ENCODE results near the gene CCSER2.

The CCSER2 gene

GRCh38 chr10:84340187-84340586 is 11.8 kb downstream of the CCSER2 start:
- no peaks in the 10 kb centered on the region for H3K9me3 ChIP-seq (ENCODE audit: severe bottlenecking)
- DNase-seq: no peak
- H3K36me3 ChIP-seq: no peaks in the 10 kb centered on the region; the same call in 1 of the 2 replicates
- no peaks in the 10 kb centered on the region for H3K27me3 ChIP-seq (ENCODE audit: insufficient read depth, low read depth, severe bottlenecking)
- no peak overlapping the region for H3K4me3 ChIP-seq (ENCODE audit: low read depth, low read length)
- H3K27ac ChIP-seq: no peak overlapping the region
- no peak for TF ChIP-seq CTCF (IDR thresholded peaks at IDR 0.05; ENCODE audit: low read depth, low read length)

GRCh38 chr10:84340632-84341537 is 12.5 kb downstream of the CCSER2 start:
- no peak for TF ChIP-seq CTCF (IDR thresholded peaks at IDR 0.05; ENCODE audit: low read depth, low read length)
- H3K9me3 ChIP-seq (ENCODE audit: severe bottlenecking): no peaks in the 10 kb centered on the region
- DNase-seq: no peak
- H3K27me3 ChIP-seq (ENCODE audit: insufficient read depth, low read depth, severe bottlenecking): no peaks in the 10 kb centered on the region
- no peak overlapping the region for H3K4me3 ChIP-seq (ENCODE audit: low read depth, low read length)
- no peak overlapping the region for H3K27ac ChIP-seq
- H3K36me3 ChIP-seq: no peaks in the 10 kb centered on the region; the same call in 1 of the 2 replicates

GRCh38 chr10:84341538-84341856 is 13.1 kb downstream of the CCSER2 start:
- Histone ChIP-seq H3K36me3 (no peaks in the 10 kb centered on the region), H3K9me3 (ENCODE audit: severe bottlenecking) (no peaks in the 10 kb centered on the region), H3K4me3 (ENCODE audit: low read depth, low read length) (no peak overlapping the region), H3K27ac (no peak overlapping the region), H3K27me3 (ENCODE audit: insufficient read depth, low read depth, severe bottlenecking) (no peaks in the 10 kb centered on the region)
- peak; percentile 37 for TF ChIP-seq CTCF (IDR thresholded peaks at IDR 0.05; ENCODE audit: low read depth, low read length)
- DNase-seq: peak; percentile 16

GRCh38 chr10:84341983-84342382 is 13.6 kb downstream of the CCSER2 start:
- Histone ChIP-seq H3K9me3 (ENCODE audit: severe bottlenecking) (no peaks in the 10 kb centered on the region), H3K27ac (no peak overlapping the region), H3K27me3 (ENCODE audit: insufficient read depth, low read depth, severe bottlenecking) (no peaks in the 10 kb centered on the region), H3K4me3 (ENCODE audit: low read depth, low read length) (no peak overlapping the region), H3K36me3 (no peaks in the 10 kb centered on the region)
- no peak for DNase-seq
- TF ChIP-seq CTCF (IDR thresholded peaks at IDR 0.05; ENCODE audit: low read depth, low read length): no peak

- Histone ChIP-seq H3K27me3 (ENCODE audit: insufficient read depth, low read depth, severe bottlenecking) (no peaks in the 10 kb centered on the region), H3K27ac (no peak overlapping the region), H3K4me3 (ENCODE audit: low read depth, low read length) (no peak overlapping the region), H3K36me3 (no peaks in the 10 kb centered on the region), H3K9me3 (ENCODE audit: severe bottlenecking) (no peaks in the 10 kb centered on the region)
- TF ChIP-seq CTCF (IDR thresholded peaks at IDR 0.05; ENCODE audit: low read depth, low read length): no peak
- DNase-seq: no peak
Observed at GRCh38 chr10:84342584-84342983, 14.2 kb downstream of the CCSER2 start.

- no peak overlapping the region for H3K4me3 ChIP-seq (ENCODE audit: low read depth, low read length)
- TF ChIP-seq CTCF (IDR thresholded peaks at IDR 0.05; ENCODE audit: low read depth, low read length): no peak
- no peak overlapping the region for H3K27ac ChIP-seq
- peaks cover 3% of the 10 kb centered on the region for H3K9me3 ChIP-seq (ENCODE audit: severe bottlenecking)
- no peak for DNase-seq
- no peaks in the 10 kb centered on the region for H3K27me3 ChIP-seq (ENCODE audit: insufficient read depth, low read depth, severe bottlenecking)
- no peaks in the 10 kb centered on the region for H3K36me3 ChIP-seq
Observed at GRCh38 chr10:84343831-84344230, 15.4 kb downstream of the CCSER2 start.

Data from WERI-Rb-1 (cell line).